Chondrocyte (in vitro differentiated cells): Measurements from ENCODE around the gene UPF1. TPM values are rescaled to one million over a fixed set of nuclear protein-coding genes. Genes with fewer than 3 reads are reported as not detected.
A peak's percentile ranks its signal among the peaks of the same experiment; 100 is the strongest.

ENCODE experiments used
- DNase-seq: peaks from one replicate; pipeline ENCODE4 v3.0.0; 2021; ENCODE audit warnings: mixed read lengths, low spot score
- H3K27ac Mint-ChIP-seq: one replicate; pipeline ENCODE4 v1.8.0; 2021; ENCODE audit warnings: mild to moderate bottlenecking, moderate library complexity, mixed read lengths; ENCODE audit not compliant: unreplicated experiment
- H3K27me3 Mint-ChIP-seq: 2 replicates; pipeline ENCODE4 v1.8.0; 2021; ENCODE audit warnings: low read depth, mixed read lengths
- H3K36me3 Mint-ChIP-seq: 2 replicates; pipeline ENCODE4 v1.8.0; 2021; ENCODE audit warnings: low read depth, mixed read lengths
- H3K4me1 Mint-ChIP-seq: 2 replicates; pipeline ENCODE4 v1.8.0; 2021; ENCODE audit warnings: low read depth, mild to moderate bottlenecking, mixed read lengths
- H3K4me3 Mint-ChIP-seq: one replicate; pipeline ENCODE4 v1.8.0; 2021; ENCODE audit warnings: mild to moderate bottlenecking, moderate library complexity, mixed read lengths; ENCODE audit not compliant: unreplicated experiment
- H3K9me3 Mint-ChIP-seq: 2 replicates; pipeline ENCODE4 v1.8.0; 2021; ENCODE audit warnings: low read depth, mixed read lengths
- total RNA-seq: library from RNA; stranded (reverse); gene quantifications from 3 replicates; pipeline ENCODE4 v1.2.1, GENCODE V29; 2021
- TF ChIP-seq, protein P1 (sequence below): fragments of 200-600 bp; sonication (generic); IDR thresholded peaks from 2 replicates; pipeline ENCODE4 v1.5.0; 2021; ENCODE audit warnings: antibody characterized with exemption, mild to moderate bottlenecking, moderate library complexity

UPF1 gene
- total RNA-seq, 1 donor from 2014 or later = 40.4 TPM

DNA sequence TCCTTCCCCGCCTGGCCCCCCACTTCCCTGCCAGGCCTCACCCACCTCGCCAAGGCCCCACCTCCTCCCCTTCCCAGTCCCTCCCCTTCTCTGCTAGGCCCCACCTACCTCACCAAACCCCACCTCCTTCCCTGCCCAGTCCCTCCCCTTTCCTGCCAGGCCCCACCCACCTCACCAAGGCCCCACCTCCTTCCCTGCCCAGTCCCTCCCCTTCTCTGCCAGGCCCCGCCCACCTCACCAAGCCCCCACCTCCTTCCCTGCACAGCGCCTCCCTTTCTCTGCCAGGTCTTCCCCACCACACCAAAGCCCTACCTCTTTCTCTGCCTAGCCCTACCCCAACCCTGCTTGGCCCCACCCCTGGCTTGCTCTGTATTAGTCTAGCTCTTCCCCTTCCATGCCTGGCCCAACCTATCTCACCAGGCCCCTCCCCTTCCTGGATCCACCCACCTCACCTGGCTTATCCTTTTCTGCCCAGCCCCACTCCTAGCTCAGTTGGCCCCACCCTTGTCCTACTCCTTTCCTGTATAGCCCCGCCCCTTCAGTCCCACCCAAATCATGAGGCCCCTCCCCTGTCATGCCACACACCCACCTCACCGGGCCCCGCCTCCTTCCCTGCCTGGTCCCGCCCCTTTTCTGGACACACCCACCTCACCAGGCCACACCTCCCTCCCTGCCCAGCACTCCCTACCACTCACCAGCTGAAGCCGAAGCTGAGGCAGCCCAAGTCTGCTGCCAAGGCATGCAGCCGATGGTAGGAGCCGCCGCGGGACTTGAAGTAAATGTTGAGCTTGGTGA lies 48.0 kb downstream of the UPF1 start:
- Mint-ChIP-seq H3K36me3 (peaks cover 21% of the 10 kb centered on the region), H3K27ac (no peak overlapping the region), H3K9me3 (peaks cover 6% of the 10 kb centered on the region), H3K27me3 (no peaks in the 10 kb centered on the region), H3K4me1 (no peaks in the 10 kb centered on the region), H3K4me3 (no peak overlapping the region)
- TF ChIP-seq, protein P1, sequence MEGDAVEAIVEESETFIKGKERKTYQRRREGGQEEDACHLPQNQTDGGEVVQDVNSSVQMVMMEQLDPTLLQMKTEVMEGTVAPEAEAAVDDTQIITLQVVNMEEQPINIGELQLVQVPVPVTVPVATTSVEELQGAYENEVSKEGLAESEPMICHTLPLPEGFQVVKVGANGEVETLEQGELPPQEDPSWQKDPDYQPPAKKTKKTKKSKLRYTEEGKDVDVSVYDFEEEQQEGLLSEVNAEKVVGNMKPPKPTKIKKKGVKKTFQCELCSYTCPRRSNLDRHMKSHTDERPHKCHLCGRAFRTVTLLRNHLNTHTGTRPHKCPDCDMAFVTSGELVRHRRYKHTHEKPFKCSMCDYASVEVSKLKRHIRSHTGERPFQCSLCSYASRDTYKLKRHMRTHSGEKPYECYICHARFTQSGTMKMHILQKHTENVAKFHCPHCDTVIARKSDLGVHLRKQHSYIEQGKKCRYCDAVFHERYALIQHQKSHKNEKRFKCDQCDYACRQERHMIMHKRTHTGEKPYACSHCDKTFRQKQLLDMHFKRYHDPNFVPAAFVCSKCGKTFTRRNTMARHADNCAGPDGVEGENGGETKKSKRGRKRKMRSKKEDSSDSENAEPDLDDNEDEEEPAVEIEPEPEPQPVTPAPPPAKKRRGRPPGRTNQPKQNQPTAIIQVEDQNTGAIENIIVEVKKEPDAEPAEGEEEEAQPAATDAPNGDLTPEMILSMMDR = no peak
- no peak for DNase-seq

DNA sequence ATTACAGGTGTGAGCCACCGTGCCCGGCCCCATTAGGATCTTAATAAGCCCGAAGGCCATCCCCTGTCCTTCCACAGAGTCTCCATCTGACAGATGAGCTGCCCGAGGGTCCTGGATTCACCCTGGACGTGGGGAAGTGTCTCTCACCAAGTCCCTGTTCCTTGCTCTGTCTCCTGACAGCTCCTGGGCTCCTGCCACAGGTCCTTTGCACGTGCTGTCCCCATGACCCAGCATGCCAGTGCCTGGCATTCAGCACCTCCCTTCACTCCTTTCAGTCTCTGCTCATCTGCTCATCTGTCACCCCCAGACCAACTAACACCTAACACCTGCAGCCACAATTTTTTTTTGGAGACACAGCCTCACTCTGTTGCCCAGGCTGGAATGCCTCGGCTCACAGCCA lies 49.7 kb downstream of the UPF1 start:
- no peak for DNase-seq
- TF ChIP-seq, protein P1 = no peak
- Mint-ChIP-seq H3K4me1 (no peaks in the 10 kb centered on the region), H3K36me3 (peaks cover 17% of the 10 kb centered on the region), H3K27me3 (no peaks in the 10 kb centered on the region), H3K27ac (no peak overlapping the region), H3K9me3 (peaks cover 6% of the 10 kb centered on the region), H3K4me3 (no peak overlapping the region)

DNA sequence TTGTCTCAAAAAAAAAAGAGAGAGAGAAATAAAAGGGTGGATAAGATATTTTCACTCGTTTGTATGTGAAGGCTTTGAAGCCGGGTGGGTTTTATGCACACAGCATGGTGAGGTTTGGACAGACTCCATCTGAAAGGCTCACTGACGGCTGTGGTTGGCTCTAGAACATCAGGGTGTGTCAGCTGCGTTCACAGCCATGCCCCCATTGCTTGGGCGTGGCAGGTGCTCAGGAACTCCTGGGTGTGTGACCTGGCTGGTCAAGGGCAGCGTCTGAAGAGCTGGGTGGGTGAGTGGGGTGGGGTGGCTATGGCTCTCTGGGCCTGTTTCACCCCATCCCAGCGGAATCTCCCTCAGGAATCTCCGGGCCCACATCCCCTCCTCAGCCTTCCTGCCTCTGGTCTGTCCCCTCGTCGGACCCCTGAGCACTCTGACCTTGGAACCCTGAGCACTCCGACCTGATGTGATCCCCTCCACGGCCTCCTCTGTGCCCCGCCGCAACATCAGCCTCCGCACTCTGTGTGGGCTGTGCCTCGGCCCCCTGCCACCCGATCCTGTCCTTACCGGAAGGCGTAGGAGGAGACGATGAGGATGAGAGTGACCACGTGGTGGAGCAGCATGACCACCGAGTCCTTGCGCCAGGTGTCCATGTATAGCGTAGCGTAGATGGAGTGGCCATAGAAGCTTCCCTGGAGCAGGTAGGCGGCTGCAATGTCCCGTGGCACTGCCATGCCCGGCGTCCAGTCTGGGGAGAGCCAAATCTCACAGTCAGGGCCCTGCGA lies 52.0 kb downstream of the UPF1 start:
- no peak overlapping the region for H3K4me3 Mint-ChIP-seq
- peaks cover 9% of the 10 kb centered on the region for H3K36me3 Mint-ChIP-seq
- no peaks in the 10 kb centered on the region for H3K27me3 Mint-ChIP-seq
- TF ChIP-seq, protein P1 = no peak
- peak; percentile 75 for DNase-seq
- no peaks in the 10 kb centered on the region for H3K9me3 Mint-ChIP-seq
- no peak overlapping the region for H3K27ac Mint-ChIP-seq
- no peaks in the 10 kb centered on the region for H3K4me1 Mint-ChIP-seq

DNA sequence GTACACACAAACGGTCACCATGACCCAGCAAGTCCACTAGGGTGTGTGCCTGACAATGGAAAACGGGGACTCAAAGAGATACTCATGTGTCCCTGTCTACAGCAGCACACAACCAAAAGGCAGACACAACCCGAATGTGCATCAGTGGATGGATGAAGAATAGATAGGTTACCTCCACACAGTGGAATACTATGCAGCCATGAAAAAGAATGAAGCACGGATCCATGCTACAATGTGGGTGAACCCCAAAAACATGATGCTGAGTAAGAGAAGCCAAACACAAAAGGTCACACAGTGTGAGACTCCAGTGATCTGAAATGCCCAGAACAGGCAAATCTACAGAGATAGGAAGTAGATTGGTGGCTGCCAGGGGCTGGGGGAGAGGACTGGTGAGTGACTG lies 55.2 kb downstream of the UPF1 start:
- H3K27ac Mint-ChIP-seq = no peak overlapping the region
- TF ChIP-seq, protein P1 = no peak
- H3K9me3 Mint-ChIP-seq = no peaks in the 10 kb centered on the region
- DNase-seq = no peak
- no peaks in the 10 kb centered on the region for H3K27me3 Mint-ChIP-seq
- no peak overlapping the region for H3K4me3 Mint-ChIP-seq
- peaks cover 7% of the 10 kb centered on the region for H3K36me3 Mint-ChIP-seq
- H3K4me1 Mint-ChIP-seq = no peaks in the 10 kb centered on the region

DNA sequence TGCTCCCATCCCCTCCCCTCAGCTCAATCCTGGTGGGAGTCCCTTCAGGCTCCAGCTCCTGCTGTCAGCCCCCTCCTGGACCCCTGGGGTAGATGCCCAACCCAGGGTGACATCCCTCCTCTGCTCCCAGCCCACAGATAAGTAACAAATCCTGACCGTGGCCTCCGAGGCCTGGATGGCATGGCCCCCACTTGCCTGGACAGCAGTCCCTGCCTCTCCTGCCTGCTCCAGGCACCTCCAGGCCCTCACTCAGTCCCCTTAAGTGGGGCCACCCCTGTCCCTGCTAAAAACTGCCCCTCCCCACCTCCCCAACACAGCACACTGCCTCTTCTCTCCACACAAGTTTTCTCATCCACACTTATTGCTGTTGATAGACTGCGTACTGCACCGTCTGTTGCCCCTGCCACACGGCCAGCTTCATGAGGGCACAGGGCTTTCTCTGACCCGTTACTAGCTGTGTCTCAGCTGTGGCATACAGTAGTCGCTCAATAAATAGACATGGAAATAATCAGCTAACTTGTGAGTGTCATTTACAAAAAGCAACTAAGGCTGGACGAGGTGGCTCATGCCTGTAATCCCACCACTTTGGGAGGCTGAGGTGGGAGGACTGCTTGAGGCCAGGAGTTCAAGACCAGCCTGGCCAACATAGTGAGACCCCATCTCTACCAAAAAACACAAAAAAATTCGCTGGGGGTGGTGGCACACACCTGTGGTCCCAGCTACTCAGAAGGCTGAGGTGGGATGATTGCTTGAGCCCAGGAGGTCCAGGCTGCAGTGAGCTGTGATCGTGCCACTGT lies 58.4 kb downstream of the UPF1 start:
- TF ChIP-seq, protein P1 = no peak
- H3K27ac Mint-ChIP-seq = no peak overlapping the region
- no peaks in the 10 kb centered on the region for H3K9me3 Mint-ChIP-seq
- no peak overlapping the region for H3K4me3 Mint-ChIP-seq
- H3K4me1 Mint-ChIP-seq = no peaks in the 10 kb centered on the region
- H3K36me3 Mint-ChIP-seq = peaks cover 4% of the 10 kb centered on the region
- DNase-seq = peak; percentile 74
- H3K27me3 Mint-ChIP-seq = no peaks in the 10 kb centered on the region
